ENCODE results near the gene LY6G6F.

DNA sequence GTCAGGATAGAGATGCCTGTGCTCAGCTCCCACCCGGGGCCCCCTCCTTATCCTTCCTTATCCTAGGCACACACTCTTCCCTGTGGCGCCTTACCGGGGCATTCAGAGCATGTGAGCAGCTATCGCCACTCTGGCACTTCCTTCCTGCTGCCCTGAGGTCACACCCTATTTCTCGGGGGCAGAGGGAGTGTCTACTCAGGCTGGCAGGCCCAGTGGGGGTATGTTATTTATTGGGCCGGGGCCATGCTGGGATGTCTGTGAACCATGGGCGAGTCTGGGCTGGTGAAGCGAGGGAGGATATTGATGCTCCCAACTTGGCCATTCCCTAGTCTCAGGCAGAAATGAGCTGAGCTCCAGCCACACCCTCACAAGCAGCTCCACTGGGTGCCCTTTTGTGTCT is 4.6 kb downstream of the LY6G6F start:
- TF ChIP-seq EZH2 (IDR thresholded peaks at IDR 0.05; ENCODE audit: insufficient read depth, poor library complexity, severe bottlenecking), result no peak
- TF ChIP-seq EZH2phosphoT487 (IDR thresholded peaks at IDR 0.05; ENCODE audit: insufficient read depth, low read depth), result no peak
